ENCODE data around the gene ZNF512B.

GRCh38 chr20:63929071-63929470, 40.7 kb downstream of the ZNF512B start:
- TF ChIP-seq ZBTB33 (IDR thresholded peaks at IDR 0.05; ENCODE audit: extremely low read depth, insufficient replicate concordance, low read length) (no peak), CTCF (IDR thresholded peaks at IDR 0.05 in 2 of 3, conservative IDR thresholded peaks at IDR 0.05 in 1 of 3; ENCODE audit: borderline replicate concordance in 1 of 3, insufficient read depth in 1 of 3, low read depth in 2 of 3, low read length in 2 of 3) (no peak), POLR2A (IDR thresholded peaks at IDR 0.05; ENCODE audit: borderline replicate concordance, extremely low read depth, insufficient read depth, insufficient read length) (no peak)

All from HCT116 (cell line).